ENCODE measurements around the gene ARHGEF7. TPM values are rescaled to one million over a fixed set of nuclear protein-coding genes. Genes with fewer than 3 reads are reported as not detected.

The ARHGEF7 gene
- total RNA-seq, 1 donor from 2014 or later = 86.5 TPM

- no peak overlapping the region for H3K27ac Mint-ChIP-seq
- no peaks in the 10 kb centered on the region for H3K27me3 Mint-ChIP-seq
- no peak for TF ChIP-seq CTCF (IDR thresholded peaks at IDR 0.05; ENCODE audit: unreplicated experiment)
- H3K9me3 Mint-ChIP-seq (ENCODE audit: low read depth) = no peaks in the 10 kb centered on the region
- DNase-seq (ENCODE audit: low spot score, unreplicated experiment) = no peak
- no peaks in the 10 kb centered on the region for H3K36me3 Mint-ChIP-seq (ENCODE audit: insufficient read depth)
- H3K4me3 Mint-ChIP-seq (ENCODE audit: low read depth) = no peak overlapping the region
- no peaks in the 10 kb centered on the region for H3K4me1 Mint-ChIP-seq (ENCODE audit: low read depth)
Measured at GRCh38 chr13:111322001-111322915, 207.1 kb downstream of the ARHGEF7 start.

DNA sequence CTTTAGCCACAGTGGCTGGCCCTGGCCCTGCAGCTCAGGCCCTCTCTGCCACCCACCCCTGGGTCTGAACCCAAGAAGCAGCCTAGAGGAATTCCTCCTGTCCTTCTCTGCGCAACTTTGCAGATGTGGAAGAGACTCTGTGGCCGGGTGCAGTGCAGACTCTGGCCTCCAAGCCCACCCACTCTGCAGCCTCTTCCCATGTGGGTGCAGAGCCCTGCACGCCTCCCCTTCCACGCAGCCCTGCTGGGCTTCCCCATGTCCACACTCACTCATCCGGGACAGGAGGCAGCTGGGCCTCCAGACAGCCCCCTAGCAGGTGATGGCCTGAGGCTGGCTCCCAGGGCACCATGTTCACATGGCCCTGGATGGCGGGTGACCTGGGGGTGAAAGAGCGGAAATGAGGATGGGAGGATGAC lies 207.8 kb downstream of the ARHGEF7 start:
- no peak for TF ChIP-seq CTCF (IDR thresholded peaks at IDR 0.05; ENCODE audit: unreplicated experiment)
- H3K27ac Mint-ChIP-seq = no peak overlapping the region
- H3K4me3 Mint-ChIP-seq (ENCODE audit: low read depth) = no peak overlapping the region
- no peak for DNase-seq (ENCODE audit: low spot score, unreplicated experiment)
- no peaks in the 10 kb centered on the region for H3K9me3 Mint-ChIP-seq (ENCODE audit: low read depth)
- no peaks in the 10 kb centered on the region for H3K36me3 Mint-ChIP-seq (ENCODE audit: insufficient read depth)
- no peaks in the 10 kb centered on the region for H3K4me1 Mint-ChIP-seq (ENCODE audit: low read depth)
- no peaks in the 10 kb centered on the region for H3K27me3 Mint-ChIP-seq

- H3K9me3 Mint-ChIP-seq (ENCODE audit: low read depth) = no peaks in the 10 kb centered on the region
- no peak for DNase-seq (ENCODE audit: low spot score, unreplicated experiment)
- peak overlapping the region; percentile 9 for H3K27ac Mint-ChIP-seq
Measured at GRCh38 chr13:111323549-111323948, 208.4 kb downstream of the ARHGEF7 start.

DNA sequence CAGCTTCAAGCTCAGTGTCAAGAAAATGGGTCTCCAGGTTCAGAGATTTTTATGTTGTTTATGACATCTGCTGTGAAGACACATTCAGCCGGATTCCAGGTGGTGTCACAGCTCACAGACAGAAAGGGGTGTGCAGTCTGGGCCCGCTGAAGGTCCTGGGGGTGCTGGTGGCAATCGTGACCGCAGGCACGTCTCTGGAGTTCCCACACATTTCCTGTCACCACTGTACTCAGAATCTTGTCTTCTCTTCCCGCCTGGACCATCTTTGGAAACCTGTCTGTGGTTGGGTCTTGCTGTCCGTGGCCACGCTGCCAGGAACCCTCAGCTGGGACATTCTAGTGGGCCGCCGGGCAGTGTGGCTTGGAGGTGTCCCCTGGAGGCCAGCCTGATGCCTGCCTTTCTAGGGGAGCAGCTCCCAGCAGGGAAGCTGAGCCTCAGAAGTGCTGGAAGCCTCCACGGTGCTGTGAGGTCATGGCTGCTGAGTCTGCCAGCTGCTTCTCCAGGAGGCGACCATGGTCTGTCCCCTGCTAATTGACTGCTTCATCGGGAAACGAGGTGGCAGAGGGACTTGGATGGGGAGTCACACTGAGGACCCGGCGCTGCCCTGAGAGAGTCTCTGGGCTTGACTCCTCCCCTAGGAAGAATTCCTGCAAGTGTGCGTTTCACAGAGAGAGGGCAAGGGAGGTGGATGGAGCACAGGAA lies 209.0 kb downstream of the ARHGEF7 start:
- no peaks in the 10 kb centered on the region for H3K4me1 Mint-ChIP-seq (ENCODE audit: low read depth)
- no peak for DNase-seq (ENCODE audit: low spot score, unreplicated experiment)
- H3K9me3 Mint-ChIP-seq (ENCODE audit: low read depth) = no peaks in the 10 kb centered on the region
- peak overlapping the region; percentile 62 for H3K27ac Mint-ChIP-seq
- no peaks in the 10 kb centered on the region for H3K36me3 Mint-ChIP-seq (ENCODE audit: insufficient read depth)
- H3K4me3 Mint-ChIP-seq (ENCODE audit: low read depth) = no peak overlapping the region
- no peak for TF ChIP-seq CTCF (IDR thresholded peaks at IDR 0.05; ENCODE audit: unreplicated experiment)
- H3K27me3 Mint-ChIP-seq = no peaks in the 10 kb centered on the region

More at GRCh38 chr13:111323549-111323948, 208.4 kb downstream of the ARHGEF7 start:
- H3K27me3 Mint-ChIP-seq = no peaks in the 10 kb centered on the region
- H3K4me1 Mint-ChIP-seq (ENCODE audit: low read depth) = no peaks in the 10 kb centered on the region
- no peaks in the 10 kb centered on the region for H3K36me3 Mint-ChIP-seq (ENCODE audit: insufficient read depth)
- no peak for TF ChIP-seq CTCF (IDR thresholded peaks at IDR 0.05; ENCODE audit: unreplicated experiment)
- H3K4me3 Mint-ChIP-seq (ENCODE audit: low read depth) = no peak overlapping the region

GRCh38 chr13:111324736-111325135 lies 209.6 kb downstream of the ARHGEF7 start:
- H3K36me3 Mint-ChIP-seq (ENCODE audit: insufficient read depth) = no peaks in the 10 kb centered on the region
- H3K4me3 Mint-ChIP-seq (ENCODE audit: low read depth) = no peak overlapping the region
- H3K27ac Mint-ChIP-seq = no peak overlapping the region
- no peak for TF ChIP-seq CTCF (IDR thresholded peaks at IDR 0.05; ENCODE audit: unreplicated experiment)
- H3K27me3 Mint-ChIP-seq = no peaks in the 10 kb centered on the region
- no peaks in the 10 kb centered on the region for H3K9me3 Mint-ChIP-seq (ENCODE audit: low read depth)
- no peak for DNase-seq (ENCODE audit: low spot score, unreplicated experiment)
- no peaks in the 10 kb centered on the region for H3K4me1 Mint-ChIP-seq (ENCODE audit: low read depth)

Data from progenitor cell of endocrine pancreas (in vitro differentiated cells).